ENCODE measurements around the gene CCDC66.

CCDC66 gene

GRCh38 chr3:56622381-56622780, 65.4 kb downstream of the CCDC66 start:
- peak; percentile 7 for DNase-seq

- no peak for DNase-seq
Measured at GRCh38 chr3:56624725-56625124, 67.8 kb downstream of the CCDC66 start.

GRCh38 chr3:56629047-56629446, 72.1 kb downstream of the CCDC66 start:
- DNase-seq, result peak; percentile 18

GRCh38 chr3:56629451-56629850, 72.5 kb downstream of the CCDC66 start:
- DNase-seq, result peak; percentile 6

GRCh38 chr3:56630966-56631365, 74.0 kb downstream of the CCDC66 start:
- no peak for DNase-seq

GRCh38 chr3:56633181-56633580, 76.2 kb downstream of the CCDC66 start:
- no peak for DNase-seq

- no peak for DNase-seq
Measured at GRCh38 chr3:56633602-56634535, 76.9 kb downstream of the CCDC66 start.

- DNase-seq, result no peak
Measured at GRCh38 chr3:56645407-56645806, 88.4 kb downstream of the CCDC66 start.

- DNase-seq, result no peak
Measured at GRCh38 chr3:56654460-56654859, 97.5 kb downstream of the CCDC66 start.

GRCh38 chr3:56655709-56656108, 98.7 kb downstream of the CCDC66 start:
- DNase-seq, result no peak

GRCh38 chr3:56664823-56665222, 107.8 kb downstream of the CCDC66 start:
- DNase-seq, result no peak

- no peak for DNase-seq
Measured at GRCh38 chr3:56667973-56668579, 111.1 kb downstream of the CCDC66 start.
